IPS-18c (cell line): ENCODE results near the gene BBS12.

Source experiments
- H3K4me3 ChIP-seq: 2 replicates; pipeline ENCODE4 v1.7.0; 2013; ENCODE audit warnings: low read depth, mild to moderate bottlenecking, low read length, moderate library complexity; ENCODE audit not compliant: insufficient read depth
- H3K9me3 ChIP-seq: one replicate; pipeline ENCODE4 v1.6.1; 2013; ENCODE audit warnings: mild to moderate bottlenecking, low read length, moderate library complexity; ENCODE audit not compliant: control insufficient read depth, insufficient read depth

Gene BBS12

DNA sequence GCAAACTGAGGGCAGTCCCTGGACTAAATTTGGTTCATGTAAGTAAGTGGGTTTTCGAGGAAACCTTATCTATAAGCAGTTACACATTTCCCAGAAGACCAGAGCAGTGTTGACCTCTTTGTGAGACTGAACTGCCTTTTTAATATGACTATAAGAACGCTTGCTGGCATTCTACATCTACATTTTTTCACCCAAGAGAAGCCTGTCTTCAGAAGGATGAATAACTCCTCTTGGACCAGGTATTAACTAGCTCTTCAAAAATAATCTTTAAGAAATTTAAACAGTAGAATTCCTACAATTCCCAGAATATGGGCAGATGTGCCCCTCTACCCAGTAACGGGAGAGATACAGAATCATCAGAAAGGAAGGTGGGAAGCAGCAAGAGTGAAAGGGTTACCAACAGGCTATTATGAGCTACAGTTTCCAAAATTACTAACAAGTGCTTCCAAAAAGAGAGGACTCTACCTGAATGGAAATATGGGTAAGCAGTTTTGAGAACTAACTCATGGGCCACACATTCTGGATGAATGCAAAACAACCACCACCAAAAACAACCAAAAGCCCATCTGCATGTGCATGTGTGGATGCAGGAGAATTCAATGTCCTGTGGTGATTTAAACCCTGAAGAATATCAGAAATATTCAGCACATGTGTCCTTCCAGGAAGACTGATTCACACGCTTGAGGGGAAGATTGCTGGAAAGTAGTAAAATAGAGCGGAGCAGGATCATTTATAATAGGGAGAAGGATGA, 17.4 kb downstream of the BBS12 start:
- no peak overlapping the region for H3K4me3 ChIP-seq
- H3K9me3 ChIP-seq: no peaks in the 10 kb centered on the region

GRCh38 chr4:122755675-122756074, 23.2 kb downstream of the BBS12 start:
- Histone ChIP-seq H3K4me3 (no peak overlapping the region), H3K9me3 (no peaks in the 10 kb centered on the region)

- no peaks in the 10 kb centered on the region for H3K9me3 ChIP-seq
- H3K4me3 ChIP-seq: no peak overlapping the region
Measured at GRCh38 chr4:122758033-122758432, 25.5 kb downstream of the BBS12 start.

- Histone ChIP-seq H3K9me3 (no peaks in the 10 kb centered on the region), H3K4me3 (no peak overlapping the region)
Measured at GRCh38 chr4:122759639-122760310, 27.3 kb downstream of the BBS12 start.

DNA sequence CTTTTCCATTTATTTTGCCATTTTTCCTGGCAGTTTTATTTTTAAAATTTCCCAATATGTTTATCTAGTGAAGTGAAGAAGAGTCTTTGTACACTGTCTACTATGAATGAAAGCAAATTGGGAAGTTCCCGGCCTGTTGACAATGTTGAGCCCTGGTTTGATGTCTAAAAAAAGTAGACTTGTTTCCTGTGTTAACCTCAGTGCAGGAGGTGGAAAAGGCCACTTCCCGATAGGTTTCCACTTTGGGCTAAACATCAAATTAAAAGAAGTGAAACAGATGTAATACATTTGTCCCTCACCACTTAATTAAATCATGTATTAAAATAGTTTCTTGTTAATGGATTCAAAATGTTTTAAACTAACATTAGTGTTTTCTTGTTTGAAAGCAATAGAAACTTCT, 30.0 kb downstream of the BBS12 start:
- H3K9me3 ChIP-seq: no peaks in the 10 kb centered on the region
- no peak overlapping the region for H3K4me3 ChIP-seq

DNA sequence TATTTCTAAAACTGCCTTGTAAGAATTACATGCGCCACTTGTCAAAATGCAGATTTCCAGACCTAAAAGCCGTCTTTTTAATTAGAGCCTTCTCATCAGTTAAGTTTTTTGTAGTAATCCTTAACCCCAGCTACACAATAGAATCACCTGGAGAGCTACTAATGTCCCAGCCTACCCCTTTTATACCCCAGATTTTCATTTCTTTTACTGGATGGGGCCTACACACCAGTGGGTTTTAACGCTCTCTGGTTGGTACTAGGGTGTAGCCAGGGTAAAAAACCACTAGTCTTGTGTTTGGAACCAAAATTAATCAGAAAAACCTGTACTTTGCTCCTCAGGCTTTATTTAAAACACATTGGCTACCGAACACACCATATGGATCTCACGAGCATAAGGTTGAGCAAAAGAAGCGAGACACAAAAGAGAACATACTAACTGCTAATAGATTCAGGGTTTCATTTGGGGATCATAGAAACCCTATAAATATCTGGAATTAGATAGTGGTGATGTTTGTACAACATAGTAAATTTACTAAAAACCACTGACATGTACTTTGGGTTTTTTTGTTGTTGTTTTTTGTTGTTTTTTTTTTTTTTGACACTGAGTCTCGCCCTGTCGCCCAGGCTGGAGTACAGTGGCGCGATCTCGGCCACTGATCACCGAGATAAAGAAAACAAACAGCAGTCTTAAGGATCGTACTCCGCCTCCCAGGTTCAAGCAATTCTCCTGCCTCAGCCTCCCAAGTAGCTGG, 30.6 kb downstream of the BBS12 start:
- Histone ChIP-seq H3K4me3 (no peak overlapping the region), H3K9me3 (no peaks in the 10 kb centered on the region)

- Histone ChIP-seq H3K4me3 (no peak overlapping the region), H3K9me3 (no peaks in the 10 kb centered on the region)
Measured at GRCh38 chr4:122764071-122764820, 31.7 kb downstream of the BBS12 start.

DNA sequence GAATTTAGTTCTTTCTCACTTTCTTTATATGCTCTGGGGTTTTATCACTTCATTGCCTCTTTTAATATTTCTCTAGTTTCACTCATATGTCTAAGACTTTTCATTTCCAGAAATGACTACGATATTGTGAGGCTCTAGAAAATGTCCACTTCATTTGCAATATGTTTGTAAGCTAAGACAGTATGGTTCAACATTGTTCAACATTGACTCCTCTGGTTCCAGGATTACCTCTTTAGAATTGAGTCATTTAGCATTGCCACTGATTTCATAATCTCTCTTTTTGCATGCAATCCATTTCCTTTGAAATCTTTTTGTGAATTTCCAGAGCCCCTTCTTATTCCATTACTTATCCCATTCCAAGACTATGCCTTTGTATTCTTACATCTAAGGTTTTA, 32.3 kb downstream of the BBS12 start:
- H3K4me3 ChIP-seq: no peak overlapping the region

DNA sequence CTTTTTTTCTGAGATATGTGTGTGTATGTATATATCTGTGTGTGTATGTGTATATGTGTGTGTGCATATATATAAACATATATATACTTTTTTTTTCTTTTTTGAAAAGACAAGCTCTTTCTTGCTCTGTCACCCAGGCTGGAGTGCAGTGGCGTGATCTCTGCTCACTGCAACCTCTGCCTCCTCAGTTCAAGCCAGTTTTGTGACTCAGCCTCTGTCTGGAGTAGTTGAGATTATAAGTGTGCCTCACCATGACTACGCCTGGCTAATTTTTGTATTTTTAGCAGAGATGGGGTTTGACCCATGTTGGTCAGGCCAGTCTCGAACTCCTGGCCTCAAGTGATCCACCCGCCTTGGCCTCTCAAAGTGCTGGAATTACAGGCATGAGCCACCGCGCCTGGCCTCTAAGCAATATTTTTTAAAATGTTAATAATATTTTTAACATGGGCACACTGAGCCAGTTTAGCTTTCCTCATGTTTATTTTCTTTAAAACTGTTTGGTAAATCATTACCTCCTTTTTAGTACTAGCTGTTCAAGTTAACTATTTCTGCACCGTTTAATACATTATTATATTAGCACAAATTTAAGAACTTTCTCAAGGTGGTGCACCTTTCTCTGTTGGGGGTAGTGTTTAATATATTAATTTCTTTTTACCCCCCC, 33.3 kb downstream of the BBS12 start:
- H3K9me3 ChIP-seq: no peaks in the 10 kb centered on the region
- no peak overlapping the region for H3K4me3 ChIP-seq

More for the DNA sequence above, 32.3 kb downstream of the BBS12 start:
- no peaks in the 10 kb centered on the region for H3K9me3 ChIP-seq

- Histone ChIP-seq H3K9me3 (no peaks in the 10 kb centered on the region), H3K4me3 (no peak overlapping the region)
Measured at GRCh38 chr4:122766353-122766705, 33.8 kb downstream of the BBS12 start.

DNA sequence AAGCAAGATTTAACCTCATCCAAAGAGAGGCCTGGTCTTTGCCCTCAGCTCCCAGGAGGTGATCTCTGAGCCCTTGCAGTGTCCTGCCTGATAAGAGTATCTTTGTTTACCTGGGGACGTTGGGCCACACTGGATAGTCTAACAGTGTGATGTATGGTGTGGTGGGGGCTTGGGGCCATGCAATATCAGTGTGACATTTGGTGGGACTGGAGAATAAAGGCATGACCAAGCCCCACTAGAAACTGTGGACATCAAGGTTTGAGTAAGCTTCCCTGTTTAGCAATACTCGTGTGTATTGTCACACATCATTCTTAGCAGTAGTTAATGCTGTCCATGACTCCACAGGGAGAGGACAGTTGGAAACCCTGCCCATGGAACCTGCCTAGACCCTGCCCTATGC, 34.4 kb downstream of the BBS12 start:
- Histone ChIP-seq H3K4me3 (no peak overlapping the region), H3K9me3 (no peaks in the 10 kb centered on the region)

DNA sequence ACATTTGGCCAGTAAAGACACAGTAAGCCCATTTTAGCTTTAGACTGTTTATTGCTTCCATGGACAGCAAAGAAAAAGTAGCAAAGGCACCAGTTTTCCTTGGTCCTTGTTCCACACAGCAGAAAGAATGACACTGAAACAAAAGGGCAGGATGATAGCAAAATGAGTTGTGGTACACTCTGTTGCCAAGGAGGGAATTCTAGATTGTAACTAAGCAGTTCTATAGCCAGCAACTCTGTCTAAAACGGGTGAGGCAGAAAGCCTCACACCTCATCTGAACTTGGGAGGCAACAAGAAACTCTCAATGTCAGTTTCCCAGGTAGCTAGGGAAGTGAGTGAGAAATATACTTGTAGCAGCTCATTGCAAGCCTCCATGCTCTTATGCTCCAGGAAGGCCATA, 39.2 kb downstream of the BBS12 start:
- H3K9me3 ChIP-seq: no peaks in the 10 kb centered on the region
- H3K4me3 ChIP-seq: no peak overlapping the region

- Histone ChIP-seq H3K4me3 (no peak overlapping the region), H3K9me3 (no peaks in the 10 kb centered on the region)
Measured at GRCh38 chr4:122772311-122772710, 39.8 kb downstream of the BBS12 start.

DNA sequence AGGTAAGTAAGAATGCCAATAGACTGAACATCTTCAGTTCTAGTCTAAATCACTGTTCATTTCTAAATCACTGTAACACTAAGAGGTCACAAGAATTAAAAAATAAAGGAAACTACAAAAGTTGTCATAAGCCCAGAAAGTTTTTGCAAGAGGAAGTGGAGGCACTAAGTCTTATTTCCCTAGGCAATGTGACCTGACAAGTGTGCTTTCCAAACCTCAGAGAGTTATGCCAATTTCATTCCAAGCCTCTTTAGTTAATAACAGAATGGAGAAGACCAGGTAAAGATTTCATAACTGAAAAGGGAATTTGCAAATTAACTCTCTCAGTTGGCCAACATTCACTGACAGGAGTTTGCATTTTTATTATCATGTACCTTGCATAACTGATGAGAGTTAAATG, 40.5 kb downstream of the BBS12 start:
- Histone ChIP-seq H3K4me3 (no peak overlapping the region), H3K9me3 (no peaks in the 10 kb centered on the region)

- Histone ChIP-seq H3K9me3 (no peaks in the 10 kb centered on the region), H3K4me3 (no peak overlapping the region)
Measured at GRCh38 chr4:122775039-122775438, 42.5 kb downstream of the BBS12 start.

GRCh38 chr4:122775987-122776836, 43.7 kb downstream of the BBS12 start:
- H3K4me3 ChIP-seq: no peak overlapping the region
- H3K9me3 ChIP-seq: no peaks in the 10 kb centered on the region
